LNCAP (cell line): Measurements from ENCODE around the gene NKX3-2.

ENCODE experiments used
- CTCF ChIP-seq: fragments of 450-650 bp; IDR thresholded peaks from 2 replicates; pipeline ENCODE4 v1.5.1; 2017; ENCODE audit warnings: mild to moderate bottlenecking

The NKX3-2 gene

GRCh38 chr4:13527981-13528820 lies 16.1 kb downstream of the NKX3-2 start:
- no peak for TF ChIP-seq CTCF

DNA sequence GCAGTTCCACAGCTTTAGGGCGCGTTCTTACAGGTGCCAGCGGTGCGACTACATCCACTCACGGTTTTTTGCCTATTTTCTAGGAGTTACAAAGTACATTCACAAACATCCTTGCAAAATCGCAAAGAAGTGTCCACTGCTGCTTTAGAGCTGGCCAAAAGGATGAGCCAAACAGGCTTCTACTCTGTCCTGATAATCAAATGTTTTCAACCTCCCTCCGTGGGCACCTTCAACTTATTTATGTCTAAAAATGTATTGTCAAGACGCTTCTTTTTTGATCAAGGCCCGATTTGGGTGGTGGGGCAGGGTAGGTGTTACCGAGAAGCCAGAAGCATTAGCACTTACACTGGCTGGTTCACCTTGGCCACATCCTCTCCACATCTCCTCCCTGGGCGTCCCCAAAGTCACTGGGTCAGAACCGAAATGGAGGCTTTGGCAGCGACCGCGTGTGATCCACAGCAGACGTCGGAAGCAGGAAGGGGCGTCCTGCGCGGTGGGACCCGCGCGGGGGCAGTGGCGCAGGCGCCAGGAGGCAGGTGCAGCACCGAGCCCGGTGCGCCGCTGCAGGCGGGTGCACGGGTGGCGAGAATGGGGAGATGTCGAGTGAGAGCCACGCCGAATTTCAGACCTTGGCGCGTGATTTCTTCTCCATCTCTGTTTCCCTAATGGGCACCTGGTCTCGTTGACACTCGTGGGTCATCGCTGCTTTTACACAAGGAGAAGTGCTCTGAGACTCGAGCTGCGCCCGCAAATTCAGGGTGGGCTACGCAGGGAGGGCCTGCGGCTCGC lies 16.9 kb downstream of the NKX3-2 start:
- no peak for TF ChIP-seq CTCF

- no peak for TF ChIP-seq CTCF
Measured at GRCh38 chr4:13526658-13527057, 17.6 kb downstream of the NKX3-2 start.

DNA sequence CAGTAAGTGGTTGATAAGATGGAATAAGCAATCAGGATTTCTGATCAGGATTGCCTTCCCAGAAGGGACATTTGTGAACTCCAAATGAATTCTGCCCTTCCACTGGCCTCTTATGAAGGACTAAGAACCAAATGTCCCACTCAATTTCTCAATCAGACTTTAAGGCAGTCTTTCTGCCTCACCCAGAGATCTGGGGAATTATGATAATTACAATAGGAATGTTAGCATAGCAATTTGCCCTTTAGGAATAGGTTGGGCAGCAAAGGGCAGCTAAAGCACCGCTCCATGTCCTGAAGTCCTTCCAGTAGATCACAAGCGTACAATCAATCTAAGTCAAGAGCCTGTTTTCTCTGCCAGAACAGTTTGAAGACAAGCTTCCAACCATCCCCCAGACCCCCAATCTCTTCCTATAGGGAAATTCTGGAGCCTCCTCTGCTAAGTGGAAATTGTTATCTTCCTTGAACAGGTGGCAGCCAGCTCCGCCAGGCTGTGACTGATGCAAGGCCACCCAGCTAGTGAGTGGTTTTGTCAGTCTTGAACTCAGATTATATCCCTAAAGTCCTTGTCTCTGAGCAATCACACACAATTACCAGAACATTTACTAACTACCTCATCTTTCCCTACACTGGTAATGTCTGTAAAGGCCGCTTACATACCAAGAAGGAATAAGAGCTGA lies 18.6 kb downstream of the NKX3-2 start:
- TF ChIP-seq CTCF: no peak

- no peak for TF ChIP-seq CTCF
Measured at GRCh38 chr4:13524504-13525243, 19.6 kb downstream of the NKX3-2 start.

DNA sequence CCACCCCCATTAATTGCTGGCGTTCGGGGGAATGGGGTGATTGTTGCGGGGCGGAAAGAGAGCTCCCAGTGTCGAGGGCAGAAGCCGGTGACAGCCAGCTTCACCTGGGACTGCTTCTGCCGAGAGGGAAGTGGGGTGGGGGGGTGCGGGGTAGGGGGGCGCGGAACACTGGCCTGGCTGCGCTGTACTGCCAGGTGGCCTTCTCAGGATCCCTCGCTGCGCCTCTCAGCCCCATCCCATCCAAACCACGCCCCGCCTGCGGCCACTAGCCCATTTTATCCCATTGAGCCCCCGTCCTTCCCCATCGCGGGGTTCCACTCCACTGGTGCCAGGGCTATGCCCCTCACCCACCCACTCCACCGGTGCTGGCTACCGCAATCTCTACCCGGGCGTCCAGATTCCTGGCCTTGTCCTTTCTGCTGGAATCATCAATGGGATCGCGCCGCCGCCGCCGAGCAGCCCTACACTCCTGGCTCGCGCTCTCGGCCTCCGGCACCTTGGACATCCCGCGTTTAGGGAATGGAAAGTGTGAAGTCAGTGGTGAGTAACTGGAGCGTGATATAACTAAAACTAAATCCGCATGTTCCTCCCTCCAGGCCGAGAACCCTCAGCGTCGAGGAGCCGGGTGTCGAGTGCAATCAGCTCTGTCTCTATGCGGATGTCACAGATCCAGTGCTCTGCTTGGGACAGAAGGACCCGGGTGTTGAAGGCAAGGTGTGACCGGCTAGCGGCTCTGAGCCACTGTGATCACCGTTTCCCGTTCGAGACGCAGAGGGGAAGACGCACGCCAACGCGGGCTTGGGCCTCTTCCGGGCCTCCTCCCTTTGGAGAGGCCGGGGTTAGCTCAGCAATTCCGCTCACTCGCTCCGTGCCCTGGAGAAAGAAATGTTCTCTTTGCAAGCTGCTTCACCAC lies 20.5 kb downstream of the NKX3-2 start:
- TF ChIP-seq CTCF: no peak
